B cell (primary cell): ENCODE measurements around the gene SLC9A5. TPM values are rescaled to one million over a fixed set of nuclear protein-coding genes. Genes with fewer than 3 reads are reported as not detected.
A peak's percentile ranks its signal among the peaks of the same experiment; 100 is the strongest.

Experiments used
- ATAC-seq: fragments of 200-7000 bp; cut with Tn5 transposase; one replicate; pipeline ENCODE4 v1.10.0; 2021; ENCODE audit warnings: low read depth, mild to moderate bottlenecking, moderate number of reproducible peaks, moderate library complexity
- CTCF ChIA-PET: fragments of 350-600 bp; sonication (Branson Sonifier 250); formaldehyde crosslinking; loops from one replicate; lab custom pipeline; 2021; ENCODE audit warnings: antibody characterized with exemption, inconsistent platforms; lab: Charles Lee
- POLR2A ChIA-PET: fragments of 350-600 bp; sonication (Branson Sonifier 250); formaldehyde crosslinking; loops from one replicate; lab custom pipeline; 2021; ENCODE audit warnings: antibody characterized with exemption; lab: Charles Lee
- DNase-seq: peaks from one replicate; pipeline ENCODE4 v3.0.0; 2013
- H2AFZ ChIP-seq: 2 replicates; pipeline ENCODE4 v1.6.1; 2012; ENCODE audit warnings: mild to moderate bottlenecking, low read depth, low read length; ENCODE audit not compliant: insufficient read depth, poor library complexity, severe bottlenecking
- H3K27ac ChIP-seq, 2 donors: 1 replicate in 1 of 2; 2 replicates in 1 of 2; pipeline ENCODE4 v1.5.1; 2012 to 2013; ENCODE audit warnings: low read length in 2 of 2, mild to moderate bottlenecking in 2 of 2, moderate library complexity in 1 of 2
- H3K27me3 ChIP-seq, 4 experiments: fragments of 200-600 bp in 1 of 4; sonication (generic) in 1 of 4; replicated peaks in 1 of 4; 1 replicate in 2 of 4; 2 replicates in 2 of 4; pipeline versions ENCODE4 v1.6.1 to v1.7.0; 2013 to 2016; ENCODE audit warnings: low read length in 3 of 4, mild to moderate bottlenecking in 2 of 4, mixed read lengths in 1 of 4, moderate library complexity in 1 of 4; ENCODE audit not compliant: insufficient read depth in 4 of 4, control insufficient read depth in 3 of 4; ENCODE audit errors: control extremely low read depth in 1 of 4
- H3K36me3 ChIP-seq, 2 experiments: replicated peaks in 1 of 2; 1 replicate in 1 of 2; 2 replicates in 1 of 2; pipeline versions ENCODE4 v1.6.1 to v1.7.1; 2013; ENCODE audit warnings: low read length in 1 of 2; ENCODE audit not compliant: insufficient read depth in 2 of 2, control insufficient read depth in 1 of 2; ENCODE audit errors: control extremely low read depth in 1 of 2, extremely low read depth in 1 of 2
- H3K4me1 ChIP-seq, 2 donors: fragments of 200-600 bp in 1 of 2; sonication (generic) in 1 of 2; 1 replicate in 1 of 2; 2 replicates in 1 of 2; pipeline versions ENCODE4 v1.5.1 to v1.6.1; 2013 to 2017; ENCODE audit warnings: low read length in 2 of 2; ENCODE audit not compliant: control insufficient read depth in 2 of 2, insufficient read depth in 2 of 2
- H3K4me2 ChIP-seq: replicated peaks from 2 replicates; pipeline ENCODE3; 2012; ENCODE audit warnings: mild to moderate bottlenecking, low read depth, low read length; ENCODE audit not compliant: poor library complexity, severe bottlenecking
- H3K4me3 ChIP-seq, 5 experiments: fragments of 200-600 bp in 1 of 5; sonication (generic) in 1 of 5; 1 replicate in 3 of 5; 2 replicates in 2 of 5; pipeline versions ENCODE4 v1.5.1 to v1.7.0; 2011 to 2016; ENCODE audit warnings: low read length in 4 of 5, mild to moderate bottlenecking in 4 of 5, low read depth in 2 of 5, control low read depth in 1 of 5, moderate library complexity in 1 of 5; ENCODE audit not compliant: insufficient read depth in 1 of 5; ENCODE audit errors: control extremely low read depth in 1 of 5, extremely low read depth in 1 of 5
- H3K79me2 ChIP-seq: fragments of 200-600 bp; sonication (generic); one replicate; pipeline ENCODE4 v1.6.0; 2016; ENCODE audit warnings: low read length; ENCODE audit not compliant: control insufficient read depth, insufficient read depth
- H3K9ac ChIP-seq: fragments of 200-600 bp; sonication (generic); 2 replicates; pipeline ENCODE4 v1.6.1; 2017; ENCODE audit warnings: mild to moderate bottlenecking, low read length, moderate library complexity
- H3K9me3 ChIP-seq, 3 donors: one replicate each; pipeline versions ENCODE4 v1.6.1 to v1.7.1; 2013; ENCODE audit warnings: low read length in 2 of 3; ENCODE audit not compliant: control insufficient read depth in 2 of 3, insufficient read depth in 1 of 3; ENCODE audit errors: control extremely low read depth in 1 of 3
- H4K20me1 ChIP-seq: 2 replicates; pipeline ENCODE4 v1.6.0; 2012; ENCODE audit warnings: mild to moderate bottlenecking, low read length; ENCODE audit not compliant: insufficient read depth, control insufficient read depth, poor library complexity, severe bottlenecking
- H3K27ac Mint-ChIP-seq: one replicate; pipeline ENCODE4 v1.8.0; 2021; ENCODE audit warnings: mixed read lengths
- H3K27me3 Mint-ChIP-seq: one replicate; pipeline ENCODE4 v1.8.0; 2021; ENCODE audit warnings: mixed read lengths
- H3K4me1 Mint-ChIP-seq: one replicate; pipeline ENCODE4 v1.8.0; 2021; ENCODE audit warnings: mixed read lengths
- H3K4me3 Mint-ChIP-seq: one replicate; pipeline ENCODE4 v1.8.0; 2021; ENCODE audit warnings: mixed read lengths
- H3K9me3 Mint-ChIP-seq: one replicate; pipeline ENCODE4 v1.8.0; 2022; ENCODE audit warnings: mixed read lengths; ENCODE audit not compliant: insufficient read depth
- CTCF ChIP-seq: fragments of 200-600 bp; IDR thresholded peaks from one replicate; pipeline ENCODE4 v1.8.0; 2022; ENCODE audit warnings: antibody characterized with exemption, mild to moderate bottlenecking
- EZH2 ChIP-seq: IDR thresholded peaks from 2 replicates; pipeline ENCODE4 v1.6.1; 2012; ENCODE audit warnings: borderline replicate concordance, low read depth, mild to moderate bottlenecking, moderate library complexity, low read length; ENCODE audit not compliant: insufficient read depth, poor library complexity, severe bottlenecking
- WGBS: methylation state at CpG from one replicate; pipeline ENCODE4 v1.1.5; 2013; ENCODE audit warnings: missing lambda C conversion rate; ENCODE audit not compliant: insufficient coverage; 5-methylcytosine and 5-hydroxymethylcytosine counted together
- intact Hi-C: fragments of 100-400 bp; cut with micrococcal nuclease; formaldehyde crosslinking; loops from one replicate; pipeline ENCODE4 v1.10.0; 2022
- polyA minus RNA-seq: library from RNA; depleted of rRNA, polyadenylated mRNA; stranded (reverse); fragments of >200 nt; gene quantifications from 2 replicates; pipeline ENCODE4 v1.2.3, GENCODE V29; 2012
- polyA plus RNA-seq: library from polyadenylated mRNA; depleted of rRNA; stranded (reverse); fragments of >200 nt; gene quantifications from 2 replicates; pipeline ENCODE4 v1.2.3, GENCODE V29; 2012
- total RNA-seq, 2 donors: library from RNA; stranded (reverse); fragments of 120-200 nt in 1 of 2; gene quantifications; 1 replicate in 1 of 2; 2 replicates in 1 of 2; pipeline versions ENCODE4 v1.2.3 to v1.2.4, GENCODE V29; 2013 to 2022

SLC9A5 gene, protein sequence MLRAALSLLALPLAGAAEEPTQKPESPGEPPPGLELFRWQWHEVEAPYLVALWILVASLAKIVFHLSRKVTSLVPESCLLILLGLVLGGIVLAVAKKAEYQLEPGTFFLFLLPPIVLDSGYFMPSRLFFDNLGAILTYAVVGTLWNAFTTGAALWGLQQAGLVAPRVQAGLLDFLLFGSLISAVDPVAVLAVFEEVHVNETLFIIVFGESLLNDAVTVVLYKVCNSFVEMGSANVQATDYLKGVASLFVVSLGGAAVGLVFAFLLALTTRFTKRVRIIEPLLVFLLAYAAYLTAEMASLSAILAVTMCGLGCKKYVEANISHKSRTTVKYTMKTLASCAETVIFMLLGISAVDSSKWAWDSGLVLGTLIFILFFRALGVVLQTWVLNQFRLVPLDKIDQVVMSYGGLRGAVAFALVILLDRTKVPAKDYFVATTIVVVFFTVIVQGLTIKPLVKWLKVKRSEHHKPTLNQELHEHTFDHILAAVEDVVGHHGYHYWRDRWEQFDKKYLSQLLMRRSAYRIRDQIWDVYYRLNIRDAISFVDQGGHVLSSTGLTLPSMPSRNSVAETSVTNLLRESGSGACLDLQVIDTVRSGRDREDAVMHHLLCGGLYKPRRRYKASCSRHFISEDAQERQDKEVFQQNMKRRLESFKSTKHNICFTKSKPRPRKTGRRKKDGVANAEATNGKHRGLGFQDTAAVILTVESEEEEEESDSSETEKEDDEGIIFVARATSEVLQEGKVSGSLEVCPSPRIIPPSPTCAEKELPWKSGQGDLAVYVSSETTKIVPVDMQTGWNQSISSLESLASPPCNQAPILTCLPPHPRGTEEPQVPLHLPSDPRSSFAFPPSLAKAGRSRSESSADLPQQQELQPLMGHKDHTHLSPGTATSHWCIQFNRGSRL
- total RNA-seq = 1.7 and 2.4 TPM in 2 replicates
- 0.42 TPM for total RNA-seq (2013)
- 1.1 and 1.7 TPM in 2 replicates for polyA plus RNA-seq
- polyA minus RNA-seq = 1.0 and 1.4 TPM in 2 replicates

DNA sequence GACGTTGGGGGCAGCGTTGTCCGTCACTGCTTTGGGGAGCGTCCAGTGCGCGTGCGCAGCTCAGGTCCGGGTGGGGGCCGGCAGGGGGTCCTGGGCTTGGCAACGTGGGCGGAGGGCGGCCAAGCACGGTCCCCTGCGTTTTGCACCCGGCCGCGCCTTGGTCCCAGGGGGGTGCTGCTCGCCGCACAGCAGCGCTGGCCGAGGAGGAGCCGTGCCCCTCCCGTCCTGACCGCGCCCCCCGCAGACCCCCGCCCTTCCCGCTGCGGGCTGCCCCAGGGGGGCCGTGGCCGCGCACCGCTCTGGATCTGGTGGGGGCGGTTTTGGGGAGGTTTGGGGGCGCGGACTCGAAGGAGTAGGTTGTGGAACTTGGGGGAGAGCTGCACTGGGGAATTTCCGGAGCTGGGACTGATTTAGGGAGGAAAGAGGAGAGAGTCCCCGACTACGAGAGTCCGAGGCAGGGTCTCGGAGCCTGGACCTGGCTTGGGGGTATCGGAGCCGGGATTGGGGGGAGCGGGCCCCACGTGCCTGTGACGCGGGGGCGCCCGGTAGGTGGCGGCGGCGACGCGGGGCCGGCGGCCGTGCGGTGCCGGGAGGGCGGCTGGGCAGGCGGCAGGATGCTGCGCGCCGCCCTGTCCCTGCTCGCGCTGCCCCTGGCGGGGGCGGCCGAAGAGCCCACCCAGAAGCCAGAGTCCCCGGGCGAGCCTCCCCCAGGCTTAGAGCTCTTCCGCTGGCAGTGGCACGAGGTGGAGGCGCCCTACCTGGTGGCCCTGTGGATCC lies at the start of gene SLC9A5:
Gene SLC9A5, plus strand, starts transcription at position 579 of the 777 bp plus-strand sequence. Its CDS starts 36 bp downstream, at position 615.
- H3K9ac ChIP-seq = peak within 1 kb of the TSS; percentile 81
- H3K27ac Mint-ChIP-seq = peak within 1 kb of the TSS; percentile 90
- CTCF ChIA-PET = interaction anchor here (2.1 to 4.2 kb wide), 3 partner anchors 13 to 63 kb away, joined by 10 to 19 read pairs (median 16); partner anchors contain the start of gene TMEM208
- no peaks in the 10 kb centered on the region for H3K9me3 Mint-ChIP-seq
- under 1% methylated on average over 75 of the region's 75 CpGs for WGBS
- H3K9me3 ChIP-seq = no peaks in the 10 kb centered on the region
- peaks cover 45 to 53% of the 10 kb centered on the region in 2 donors for H3K4me1 ChIP-seq
- H3K27me3 ChIP-seq = peaks cover 0 to 19% (median 13%) of the 10 kb centered on the region in 4 experiments
- no peak for TF ChIP-seq EZH2
- TF ChIP-seq CTCF = peak; percentile 41
- H3K79me2 ChIP-seq = peaks cover 7% of the 10 kb centered on the region
- H3K27me3 Mint-ChIP-seq = peaks cover 9% of the 10 kb centered on the region
- ATAC-seq (no peak), DNase-seq (peak; percentile 64)
- H3K4me3 Mint-ChIP-seq = peak within 1 kb of the TSS; percentile 96
- peak within 1 kb of the TSS; percentile 86 for H2AFZ ChIP-seq
- H3K4me2 ChIP-seq = peak within 1 kb of the TSS; percentile 100
- no peaks in the 10 kb centered on the region for H3K36me3 ChIP-seq
- no peak within 1 kb of the TSS for H3K27ac ChIP-seq
- POLR2A ChIA-PET = interaction anchor here (3.7 kb wide), 1 partner anchor 21 kb away, joined by 27 read pairs; the partner anchor contains the start of gene TMEM208
- H3K4me3 ChIP-seq = peak within 1 kb of the TSS; percentile 60 to 97 (median 79)
- peaks cover 8% of the 10 kb centered on the region for H4K20me1 ChIP-seq
- peaks cover 51% of the 10 kb centered on the region for H3K4me1 Mint-ChIP-seq
- intact Hi-C loops = loop anchor here (10.0 kb wide), 1 partner anchor 416 kb away; the partner anchor contains the start of genes ACD, C16orf86, ENKD1 and PARD6A
